ENCODE measurements around the gene KLF16. TPM values are rescaled to one million over a fixed set of nuclear protein-coding genes. Genes with fewer than 3 reads are reported as not detected.
A peak's percentile ranks its signal among the peaks of the same experiment; 100 is the strongest.
"Not testable (repeated sequence)": the region's sequence is repeated elsewhere in the genome, so short reads cannot be mapped to it uniquely, and the experiment has no call there.

The KLF16 gene
- total RNA-seq, 1 donor from 2014 or later: 5.0 TPM

DNA sequence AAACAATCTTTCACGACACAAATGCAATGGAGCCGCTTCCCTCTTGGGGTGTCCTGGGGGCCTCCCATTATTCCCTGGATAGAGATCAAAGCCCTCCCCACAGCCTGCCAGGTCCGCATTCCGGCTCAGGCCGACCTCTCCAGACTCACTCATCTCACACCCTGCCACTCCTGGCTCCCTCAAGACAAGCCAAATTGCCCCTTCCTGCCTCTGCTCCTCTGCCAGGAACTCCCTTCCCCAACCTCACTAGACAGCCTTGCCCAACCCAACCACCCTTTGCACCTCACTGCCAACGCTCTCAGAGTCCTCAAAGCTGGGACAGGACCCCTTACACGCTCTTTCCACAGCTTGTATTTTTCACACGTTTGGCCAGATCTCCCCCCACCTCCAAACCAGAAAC, 20.4 kb upstream of the KLF16 start:
- no peak for DNase-seq

DNA sequence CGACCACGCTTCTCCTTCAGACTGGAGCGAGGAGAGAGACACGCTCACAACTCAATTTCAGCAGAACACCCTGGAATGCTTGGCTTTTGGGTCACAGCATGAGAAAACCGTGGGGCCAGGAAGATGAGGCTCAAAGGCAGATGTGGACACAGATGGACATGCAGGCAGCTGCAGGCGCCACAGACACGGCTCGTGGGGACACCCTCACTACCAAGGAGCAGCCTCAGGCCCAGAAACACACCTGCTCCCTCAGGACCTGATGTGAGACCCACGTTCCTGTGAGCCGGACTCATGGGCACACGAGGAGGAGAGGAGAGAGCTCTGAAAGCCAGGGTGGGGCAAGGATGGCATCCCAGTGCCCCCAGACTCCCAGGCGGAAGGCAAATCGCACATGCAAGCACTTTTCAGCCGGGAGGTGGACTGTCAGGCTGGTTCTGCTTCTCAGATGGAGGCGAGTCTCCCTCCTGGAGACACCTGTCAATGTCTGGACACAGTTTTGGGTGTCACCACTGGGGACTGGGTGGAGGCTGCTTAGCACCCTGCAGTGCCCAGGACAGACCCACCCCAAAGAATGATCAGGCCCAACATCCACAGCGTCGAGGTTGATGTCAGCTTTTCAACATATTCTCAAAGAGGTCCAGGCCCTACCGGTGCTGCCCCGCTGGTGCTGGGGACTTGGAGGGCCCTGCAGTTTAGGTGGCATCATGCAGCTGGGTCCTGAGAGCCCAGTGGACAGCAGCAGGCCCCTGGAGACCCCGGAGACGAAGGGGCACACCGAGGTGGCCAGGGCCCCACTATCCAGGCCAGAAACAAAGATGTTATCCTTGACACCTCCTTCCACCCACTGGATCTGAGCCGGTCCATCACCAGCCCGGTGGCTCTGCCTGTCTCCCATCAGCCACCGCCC, 19.7 kb upstream of the KLF16 start:
- DNase-seq: no peak

DNA sequence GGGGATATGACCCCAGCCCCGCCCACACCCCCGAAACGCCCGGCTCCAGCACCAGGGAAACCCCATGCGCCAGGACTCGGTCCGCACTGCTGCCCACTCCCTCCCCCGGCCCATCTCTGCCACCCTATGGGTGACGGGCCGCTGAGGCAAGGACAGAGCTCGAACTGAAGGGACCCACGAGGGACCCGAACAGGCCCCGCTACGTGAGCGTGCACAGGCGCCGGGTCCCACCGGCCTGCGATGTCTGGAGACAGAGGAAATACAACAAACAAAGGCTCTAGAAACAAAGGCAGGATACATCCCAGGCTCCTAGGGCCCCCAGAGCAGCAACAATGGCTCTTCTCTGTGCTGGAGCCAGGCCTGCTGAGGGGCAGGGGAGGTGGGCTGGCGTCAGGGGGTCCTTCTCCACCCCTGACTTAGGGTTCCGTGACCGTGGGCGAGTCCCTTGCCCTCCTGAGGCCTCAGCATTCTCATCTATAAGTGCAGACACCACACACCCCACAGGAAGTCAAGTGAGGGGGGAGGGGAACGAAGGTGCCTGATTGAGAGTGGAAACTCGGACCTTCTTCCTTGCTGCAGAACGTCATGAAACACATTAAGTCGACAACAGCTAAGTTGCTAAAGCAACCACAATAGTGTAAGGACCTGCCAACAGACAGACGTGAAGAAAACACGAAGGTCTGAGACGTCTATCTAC, 18.9 kb upstream of the KLF16 start:
- DNase-seq: no peak

DNA sequence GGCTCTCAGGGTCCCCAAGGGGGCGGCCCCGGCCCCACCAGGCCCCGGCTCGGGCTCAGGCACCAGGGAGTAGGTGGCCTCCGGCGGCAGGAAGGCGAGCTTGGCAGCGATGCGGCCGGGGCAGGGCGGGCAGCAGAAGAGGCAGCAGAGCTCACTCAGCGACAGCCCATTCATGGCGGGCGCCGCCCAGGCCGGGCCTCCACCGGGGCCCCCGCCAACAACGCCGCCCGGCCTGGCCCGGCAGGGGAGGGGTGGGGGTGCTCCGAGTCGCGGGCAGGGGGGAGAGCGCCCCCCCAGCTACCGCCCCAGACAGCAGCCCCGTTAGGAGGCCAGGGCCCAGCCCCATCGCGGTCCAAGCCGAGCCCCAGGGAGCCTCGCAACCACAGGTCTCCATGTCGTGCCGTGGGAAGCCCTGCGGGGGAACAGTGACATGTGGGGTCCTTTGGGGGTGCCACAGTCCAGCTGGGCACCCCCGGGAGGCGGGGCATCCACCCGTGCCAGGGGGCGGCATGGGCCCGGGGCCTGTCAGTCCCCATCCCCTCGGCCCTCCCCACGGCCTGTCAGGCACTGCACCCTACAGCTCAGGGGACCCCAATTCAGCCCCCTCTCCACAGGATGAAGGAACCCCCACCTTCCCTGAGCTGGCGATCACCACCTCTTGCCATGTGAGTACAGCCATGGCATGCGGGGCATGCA, 18.2 kb upstream of the KLF16 start:
- not testable (repeated sequence) for DNase-seq

DNA sequence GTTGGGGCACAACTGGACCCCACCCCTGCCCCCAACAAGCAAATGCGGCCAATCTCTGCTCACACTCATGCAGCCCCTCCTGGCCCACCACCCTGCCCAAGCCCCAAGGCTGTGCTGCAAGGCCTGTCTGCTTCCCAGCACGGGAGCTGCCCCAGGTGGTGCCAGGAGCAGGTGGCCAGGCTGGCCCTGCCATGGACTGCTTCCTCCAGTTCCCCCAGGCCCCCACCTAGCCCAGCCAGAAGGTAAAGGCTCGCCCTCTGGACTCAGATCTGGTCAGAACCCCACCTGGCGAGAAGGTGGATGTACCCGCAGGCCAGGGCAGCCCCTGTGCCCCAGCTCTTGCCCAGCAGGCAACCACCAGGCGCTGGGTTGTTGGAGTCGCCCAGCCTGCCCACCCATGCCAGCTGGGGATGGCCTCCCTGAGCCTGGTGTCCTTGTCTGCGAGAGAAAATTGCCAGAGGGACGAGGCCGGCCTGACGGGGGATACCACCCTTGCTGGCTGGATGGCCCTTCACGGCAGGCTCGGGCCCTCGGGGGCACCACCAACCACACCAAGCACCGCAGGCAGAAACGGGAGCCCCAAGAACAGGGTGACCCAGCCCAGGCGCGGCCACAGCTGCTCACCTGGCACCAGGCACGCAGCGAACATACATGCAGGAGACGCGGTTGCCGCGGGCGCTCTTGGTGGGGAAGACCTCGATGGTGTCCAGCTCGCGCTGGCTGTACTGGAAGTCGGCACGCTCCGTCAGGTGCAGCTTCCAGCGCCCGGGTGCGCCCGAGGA, 17.4 kb upstream of the KLF16 start:
- DNase-seq: no peak

DNA sequence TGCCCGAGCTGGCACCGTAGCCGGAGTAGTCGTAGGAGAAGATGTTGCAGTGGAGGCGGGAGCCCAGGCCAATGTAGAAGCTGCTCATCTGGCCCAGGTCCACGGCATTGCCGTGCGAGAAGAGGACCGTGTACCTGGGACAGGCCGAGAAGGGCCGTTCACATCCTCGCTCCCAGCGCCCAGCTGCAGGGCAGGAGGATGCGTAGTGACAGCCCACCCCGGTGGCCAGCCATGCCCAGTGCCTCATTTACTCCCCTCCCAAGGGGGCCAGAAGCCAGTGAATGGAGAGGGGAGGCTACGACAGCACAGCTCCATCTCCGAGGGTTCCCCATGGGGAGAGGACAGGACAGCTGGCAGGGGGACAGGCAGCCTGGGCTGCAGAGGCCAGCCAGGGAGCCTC, 16.6 kb upstream of the KLF16 start:
- not testable (repeated sequence) for DNase-seq

DNA sequence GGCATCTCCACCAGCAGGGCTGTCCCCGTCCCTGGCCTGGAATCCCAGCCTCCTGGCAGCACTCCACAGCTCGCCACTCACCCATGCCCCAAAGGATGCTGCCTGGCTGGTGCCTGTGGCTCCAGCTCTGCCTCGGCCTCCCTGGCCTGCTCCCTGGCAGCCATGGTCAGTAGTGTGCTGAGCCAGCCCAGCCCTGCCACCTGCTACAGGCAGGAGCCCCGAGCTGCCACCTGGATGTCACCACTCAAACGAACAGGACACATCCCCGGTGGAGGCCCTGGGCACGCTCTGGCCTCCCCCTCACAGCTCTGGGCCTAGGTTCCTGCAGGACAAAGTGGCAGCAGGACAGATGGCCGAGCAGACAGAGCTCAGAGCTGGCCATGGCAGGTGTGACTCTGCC, 15.2 kb upstream of the KLF16 start:
- DNase-seq: not testable (repeated sequence)

DNA sequence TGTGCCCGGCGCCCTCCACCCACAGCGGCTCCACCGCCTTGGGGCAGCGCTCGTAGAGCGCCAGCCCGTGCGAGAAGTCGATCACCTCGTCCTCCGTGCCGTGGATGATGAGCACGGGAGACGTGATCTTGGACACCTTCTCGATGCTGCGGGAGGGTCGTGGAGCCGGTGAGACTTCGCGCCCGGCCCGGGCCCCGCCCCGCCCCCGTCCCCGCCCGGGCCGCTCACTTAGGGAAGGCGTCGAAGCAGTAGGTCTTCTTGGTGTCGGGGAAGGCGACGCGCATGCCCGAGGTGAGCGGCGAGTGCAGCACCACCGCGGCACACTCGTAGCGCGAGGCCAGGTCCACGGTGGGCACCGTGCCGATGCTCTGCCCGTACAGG, 13.9 kb upstream of the KLF16 start:
- not testable (repeated sequence) for DNase-seq

DNA sequence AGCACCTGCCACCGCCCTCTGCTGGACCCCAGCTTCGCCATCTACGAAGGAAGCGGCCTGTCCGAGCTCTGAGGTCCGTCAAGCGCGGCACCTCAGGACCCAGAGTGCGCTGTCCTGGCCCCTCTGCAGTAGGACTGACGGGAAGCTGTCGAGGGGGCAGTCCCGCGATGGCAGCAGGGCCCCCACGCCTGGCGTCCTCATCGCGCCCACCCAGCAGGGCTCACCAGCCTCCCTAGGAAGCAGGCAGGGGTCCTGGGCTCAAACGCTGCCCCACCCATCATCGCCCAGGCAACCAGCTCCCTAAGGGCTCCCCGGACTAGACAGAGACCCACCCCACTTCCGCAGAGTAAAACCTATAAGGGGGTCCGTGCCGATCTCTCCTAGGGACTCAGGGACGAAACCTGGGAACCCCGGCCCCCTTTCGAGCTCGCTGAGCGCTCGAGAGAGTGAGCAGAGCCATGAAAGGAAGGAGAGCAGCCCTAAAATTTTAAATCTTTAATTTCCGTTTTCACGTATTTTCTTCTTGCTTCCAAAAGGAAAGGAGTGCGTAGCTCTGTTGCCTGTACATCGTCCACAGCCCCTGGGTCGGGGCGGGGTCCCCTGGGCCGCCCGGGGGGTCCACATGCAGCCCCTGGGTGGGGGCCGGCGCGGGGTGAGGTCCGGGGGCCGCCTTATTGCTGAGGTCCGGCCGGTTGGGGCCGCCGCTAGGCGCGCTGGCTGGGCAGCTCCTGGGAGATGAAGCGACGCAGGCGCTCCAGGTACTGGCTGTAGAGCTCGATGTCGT, 13.3 kb upstream of the KLF16 start:
- not testable (repeated sequence) for DNase-seq

DNA sequence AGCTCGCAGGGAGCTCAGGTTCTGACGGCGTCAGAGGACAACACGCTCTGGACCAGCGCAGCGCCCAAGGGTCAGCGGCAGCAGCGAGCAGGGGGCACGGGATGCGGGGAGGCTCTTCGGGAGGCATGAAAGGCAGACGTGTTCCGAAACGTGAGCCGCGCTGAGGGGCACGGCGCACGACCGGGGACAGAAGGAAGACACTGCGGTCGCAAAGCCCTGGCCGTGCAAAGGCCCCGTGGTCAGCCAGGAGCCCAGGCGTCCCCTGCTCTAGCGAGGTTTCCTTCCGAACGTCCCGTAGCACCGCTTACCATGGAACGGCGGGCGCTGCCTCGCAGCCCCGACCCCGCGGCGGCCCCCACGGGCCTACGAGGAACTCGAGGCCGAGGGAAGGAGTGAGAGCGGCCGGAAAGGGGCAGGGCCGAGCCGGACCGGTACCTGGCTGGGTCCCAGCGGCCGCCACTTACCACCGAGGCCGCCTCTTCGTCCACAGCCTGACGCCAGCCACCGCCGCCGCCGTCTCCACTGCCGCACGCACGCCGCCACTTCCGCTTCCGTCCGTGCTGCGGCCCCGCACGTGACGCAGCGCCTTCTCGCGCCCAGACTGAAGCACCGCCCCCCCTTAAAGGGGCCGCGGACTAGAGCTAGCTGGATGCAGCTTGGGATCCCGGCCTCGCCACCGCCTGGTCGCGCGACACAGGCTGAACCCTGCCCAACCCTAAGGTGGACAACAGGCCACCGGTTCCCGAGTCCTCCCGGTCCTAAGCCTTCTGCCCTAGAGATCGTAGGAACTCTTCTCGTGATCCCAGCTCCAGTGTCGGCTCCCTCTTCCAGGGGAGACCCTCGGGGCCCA, 12.5 kb upstream of the KLF16 start:
- peak; percentile 96 for DNase-seq

DNA sequence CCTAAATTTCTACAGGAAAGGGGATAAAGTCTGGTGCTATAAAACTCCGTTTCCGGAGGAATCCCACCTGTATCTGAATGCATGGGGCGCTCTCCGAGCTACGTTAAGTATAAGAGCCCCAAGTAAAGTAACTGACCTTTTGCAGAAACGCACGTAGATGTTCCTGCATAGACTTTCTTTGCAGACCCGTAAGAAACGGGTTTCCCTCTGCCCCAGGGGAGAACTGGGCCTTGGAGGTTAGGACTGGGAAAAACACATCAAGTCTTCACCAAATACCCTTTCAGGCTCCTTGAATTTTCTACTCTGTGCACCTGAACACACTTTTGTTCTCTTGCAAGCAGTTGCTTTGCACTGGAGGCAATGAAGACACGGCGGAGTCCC, 11.9 kb upstream of the KLF16 start:
- DNase-seq: not testable (repeated sequence)

DNA sequence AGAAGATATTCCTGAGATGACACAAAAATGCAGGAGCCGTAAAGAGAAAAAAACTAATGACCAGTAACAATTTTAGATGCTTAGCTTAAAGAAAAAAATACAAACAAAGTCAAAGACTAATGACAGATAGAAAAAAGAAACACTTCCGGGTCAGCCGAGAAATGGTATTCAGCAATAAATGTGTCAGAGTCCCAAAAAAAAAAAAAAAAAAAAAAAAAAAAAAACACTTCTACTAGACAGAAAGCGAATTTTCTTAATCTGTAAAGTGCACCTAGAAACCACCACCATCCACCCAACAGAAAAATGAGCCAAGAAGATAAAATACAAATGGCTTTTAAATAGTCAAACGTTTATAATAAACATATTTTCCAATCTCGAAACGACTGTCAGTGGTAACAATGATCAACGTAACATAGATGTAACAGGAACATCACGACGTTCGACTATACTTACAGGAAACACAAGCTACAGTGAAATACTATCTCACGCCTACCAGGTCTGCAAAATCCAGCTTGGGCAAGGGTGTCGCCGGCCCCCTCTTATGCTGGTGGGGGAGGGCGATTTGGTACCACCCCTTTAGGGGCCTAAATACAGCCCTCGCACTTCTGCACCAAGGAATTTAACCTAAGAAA, 11.3 kb upstream of the KLF16 start:
- DNase-seq: no peak

DNA sequence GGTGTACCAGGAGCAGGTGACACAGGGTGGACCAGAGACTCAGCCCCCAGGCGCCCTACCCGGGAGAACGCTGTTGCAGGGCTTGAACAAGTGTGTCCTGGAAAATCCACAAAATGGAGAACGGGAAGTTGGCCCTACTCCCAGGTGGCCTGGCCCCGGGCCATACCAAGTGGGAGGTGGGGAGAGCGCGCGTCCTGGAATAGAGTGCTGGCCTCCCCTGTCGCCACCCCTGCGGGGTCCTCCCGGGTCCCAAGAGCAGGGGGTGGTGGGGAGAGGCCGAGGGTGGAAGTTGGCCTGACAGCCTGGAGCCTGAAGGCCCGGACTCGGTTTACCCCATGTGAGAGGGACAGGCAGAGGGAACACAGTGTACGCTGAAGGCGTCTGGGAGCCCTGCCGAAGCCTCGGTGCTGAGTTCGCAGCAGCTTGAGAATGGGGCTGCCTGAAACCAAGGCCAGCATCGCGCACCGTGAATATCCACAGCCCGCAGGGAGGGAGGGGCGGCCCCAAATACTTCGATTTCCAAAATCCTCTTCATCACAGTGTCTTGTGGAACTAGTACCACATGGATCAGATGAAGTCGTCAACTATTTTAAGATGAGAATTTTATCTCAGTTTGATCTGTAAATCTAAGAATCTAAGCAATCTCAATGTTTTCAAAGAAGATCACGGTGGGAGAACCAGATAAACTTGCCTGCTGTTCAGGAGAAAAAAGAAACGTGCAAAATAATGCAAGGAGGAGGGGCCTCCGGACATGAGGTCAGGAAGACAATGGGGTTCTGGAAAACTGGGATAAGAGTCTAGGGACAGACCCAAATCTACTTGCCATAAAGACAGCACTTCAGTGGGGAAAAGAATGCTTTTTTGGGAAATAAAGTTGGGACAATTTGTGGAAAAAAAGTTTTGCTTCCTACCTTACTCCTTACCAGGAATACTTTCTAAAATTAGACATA, 10.4 kb upstream of the KLF16 start:
- no peak for DNase-seq

DNA sequence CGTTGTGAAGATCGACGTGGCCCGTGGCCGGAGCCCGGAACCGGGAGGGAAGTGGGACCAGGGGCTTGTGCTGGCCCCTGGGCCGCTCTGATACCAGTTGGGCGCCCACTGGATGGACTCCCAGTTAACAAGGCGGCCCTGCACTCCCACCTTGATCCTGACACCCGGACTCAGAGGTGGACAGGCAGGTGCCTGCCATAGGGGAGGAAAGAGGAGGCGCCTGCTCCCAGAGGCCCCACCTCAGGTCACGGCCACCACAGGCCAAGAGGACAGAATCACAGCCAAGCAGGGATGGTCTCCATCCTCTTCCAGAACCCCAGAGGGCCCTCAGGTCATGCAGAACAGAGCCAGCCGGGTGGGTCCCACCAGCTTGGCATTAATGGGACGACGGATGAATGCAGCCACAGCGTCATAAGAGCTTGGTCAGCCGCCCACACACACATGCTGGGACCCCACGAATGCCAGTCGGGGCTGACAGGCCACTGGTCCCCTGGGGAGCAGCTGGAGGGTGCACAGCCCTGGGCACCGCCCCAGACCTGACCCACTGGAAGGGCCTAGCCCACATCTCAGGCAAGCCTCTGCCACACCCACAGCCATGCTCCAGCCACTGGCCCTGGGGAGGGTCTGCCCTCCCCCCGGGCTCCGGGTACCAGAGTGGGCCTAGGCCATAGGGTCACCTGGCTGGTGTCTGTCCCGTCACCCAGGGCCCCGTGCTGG, 9.6 kb upstream of the KLF16 start:
- DNase-seq: no peak

DNA sequence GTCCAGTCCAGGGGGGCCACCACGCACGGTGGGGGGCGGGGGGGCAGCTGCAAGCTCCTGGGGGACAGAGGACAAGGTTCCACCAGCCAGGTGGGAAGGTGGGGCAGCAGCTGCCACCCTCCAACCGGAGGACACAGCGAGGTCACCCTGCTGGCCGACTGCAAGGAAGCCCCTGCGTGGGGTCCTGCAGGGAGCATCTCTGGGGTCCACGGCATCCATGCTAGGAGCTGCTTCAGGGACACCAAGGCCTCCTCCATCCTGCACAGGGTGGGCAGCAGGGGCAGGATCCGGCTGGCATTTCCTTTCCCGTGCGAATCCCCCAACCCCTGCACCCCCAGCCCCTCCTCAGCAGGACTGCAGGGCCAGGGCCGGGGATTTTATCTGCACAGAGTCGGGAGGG, 8.3 kb upstream of the KLF16 start:
- DNase-seq: no peak

DNA sequence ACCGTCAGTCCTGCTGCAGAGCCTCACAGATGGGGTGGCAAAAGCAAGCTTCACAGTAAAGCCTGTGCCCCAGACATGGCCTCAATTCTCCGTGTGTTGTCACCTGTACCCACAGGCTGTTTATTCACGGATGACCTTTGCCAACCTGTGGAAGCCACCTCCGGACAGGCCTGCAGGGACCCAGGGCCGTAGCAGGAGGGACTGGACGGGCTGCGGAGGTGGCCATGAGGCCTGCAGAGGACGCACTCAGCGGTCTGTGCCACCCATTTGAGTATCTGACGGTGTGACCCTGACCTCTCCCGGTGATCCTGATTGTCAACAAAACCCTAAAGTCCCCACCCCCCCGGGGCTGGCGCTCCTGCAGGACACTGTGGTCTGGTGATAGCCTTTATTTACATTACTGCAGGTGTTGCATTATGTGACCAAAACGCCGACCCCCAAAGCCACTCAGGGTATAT, 7.8 kb upstream of the KLF16 start:
- DNase-seq: no peak

DNA sequence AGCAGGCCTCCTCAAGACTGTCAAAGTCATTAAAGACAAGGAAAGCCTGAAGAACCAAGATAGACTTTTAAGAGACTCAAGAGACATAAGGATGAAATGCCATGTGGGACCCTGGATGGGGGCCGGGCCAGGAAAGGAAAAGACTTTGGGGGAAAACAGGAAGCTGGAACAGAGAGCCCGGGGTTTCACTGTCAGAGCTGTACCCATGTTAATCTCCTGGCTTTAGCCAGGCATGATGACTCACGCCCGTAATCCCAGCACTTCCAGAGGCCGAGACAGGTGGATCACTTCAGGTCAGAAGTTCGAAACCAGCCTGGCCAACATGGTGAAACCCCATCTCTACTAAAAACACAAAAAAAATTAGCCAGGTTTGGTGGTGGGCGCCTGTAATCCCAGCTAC, 5.6 kb upstream of the KLF16 start:
- DNase-seq: no peak

DNA sequence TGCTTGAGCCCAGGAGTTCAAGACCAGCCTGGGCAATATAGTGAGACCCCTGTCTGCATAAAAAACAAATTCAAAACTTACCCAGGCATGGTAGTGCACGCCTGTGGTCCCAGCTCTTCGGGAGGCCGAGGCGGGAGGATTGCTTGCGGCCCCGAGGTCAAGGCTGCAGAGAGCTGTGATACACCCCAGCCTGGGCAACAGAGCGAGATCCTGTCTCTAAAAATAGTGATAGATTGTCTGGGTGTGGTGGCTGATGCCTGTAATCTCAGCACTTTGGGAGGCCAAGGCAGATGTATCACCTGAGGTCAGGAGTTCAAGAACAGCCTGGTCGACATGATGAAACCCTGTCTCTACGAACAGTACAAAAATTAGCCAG, 4.0 kb upstream of the KLF16 start:
- DNase-seq: no peak
